Calu3 (cell line): Measurements from ENCODE around the gene PLB1. TPM values are rescaled to one million over a fixed set of nuclear protein-coding genes. Genes with fewer than 3 reads are reported as not detected.
"Not testable (repeated sequence)": the region's sequence is repeated elsewhere in the genome, so short reads cannot be mapped to it uniquely, and the experiment has no call there.

Source experiments
- BruUV-seq: library from RNA; stranded (reverse); fragments of 400-500 nt; replicated peaks from 2 replicates; lab custom pipeline; 2021; lab: Mats Ljungman, UMichigan
- CTCF ChIA-PET: fragments of 300-600 bp; sonication (Branson Sonifier 250); formaldehyde crosslinking; loops from one replicate; lab custom pipeline; 2022; ENCODE audit warnings: antibody characterized with exemption; lab: Charles Lee
- DNase-seq: peaks from one replicate; pipeline ENCODE4 v3.0.0; 2022
- H3K27ac Mint-ChIP-seq: one replicate; pipeline ENCODE4 v1.8.0; 2022; ENCODE audit warnings: mixed read lengths; ENCODE audit not compliant: unreplicated experiment
- H3K27me3 Mint-ChIP-seq: one replicate; pipeline ENCODE4 v1.8.0; 2022; ENCODE audit warnings: mixed read lengths; ENCODE audit not compliant: unreplicated experiment
- H3K36me3 Mint-ChIP-seq: one replicate; pipeline ENCODE4 v1.8.0; 2022; ENCODE audit warnings: mild to moderate bottlenecking, moderate library complexity, mixed read lengths; ENCODE audit not compliant: insufficient read depth, unreplicated experiment
- H3K4me1 Mint-ChIP-seq: one replicate; pipeline ENCODE4 v1.8.0; 2022; ENCODE audit warnings: mild to moderate bottlenecking, low read depth, mixed read lengths; ENCODE audit not compliant: unreplicated experiment
- H3K4me3 Mint-ChIP-seq: one replicate; pipeline ENCODE4 v1.8.0; 2022; ENCODE audit warnings: mild to moderate bottlenecking, low read depth, moderate library complexity, mixed read lengths; ENCODE audit not compliant: unreplicated experiment
- H3K9me3 Mint-ChIP-seq: one replicate; pipeline ENCODE4 v1.8.0; 2022; ENCODE audit warnings: low read depth, mixed read lengths; ENCODE audit not compliant: unreplicated experiment
- intact Hi-C: fragments of 100-400 bp; cut with micrococcal nuclease; formaldehyde crosslinking; loops from one replicate; pipeline ENCODE4 v1.10.0; 2022; ENCODE audit not compliant: unreplicated experiment
- total RNA-seq: library from RNA; stranded (reverse); gene quantifications from 2 replicates; pipeline ENCODE4 v1.2.3, GENCODE V29; 2022
- TF ChIP-seq, protein P1 (sequence below): fragments of 200-600 bp; IDR thresholded peaks from one replicate; pipeline ENCODE4 v1.8.0; 2022; ENCODE audit warnings: antibody characterized with exemption; ENCODE audit not compliant: unreplicated experiment

The PLB1 gene
- total RNA-seq, 1 experiment from 2014 or later, result 1.6 TPM

DNA sequence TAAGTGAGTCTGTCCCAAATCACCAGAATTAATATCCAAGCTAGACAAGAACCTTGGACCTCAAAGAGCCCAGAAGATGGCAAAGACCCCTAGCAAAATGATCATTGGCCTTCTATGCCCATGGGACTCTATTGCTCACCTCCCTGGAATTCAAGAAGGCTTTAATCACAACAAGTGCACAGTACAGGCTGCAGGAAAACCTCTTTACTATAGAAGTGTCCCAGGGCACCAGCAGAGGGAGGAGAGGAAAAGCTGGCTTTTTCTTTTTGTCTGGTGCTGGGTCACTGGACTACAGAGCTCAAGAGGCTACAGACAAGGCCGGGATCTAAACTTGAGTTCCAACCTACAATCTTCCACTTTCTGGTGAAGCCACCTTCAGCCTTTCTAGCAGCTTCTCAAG, 167.5 kb downstream of the PLB1 start:
- Mint-ChIP-seq H3K4me3 (no peak overlapping the region), H3K4me1 (peaks cover 45% of the 10 kb centered on the region), H3K27ac (peak overlapping the region; percentile 8), H3K27me3 (no peaks in the 10 kb centered on the region), H3K36me3 (peaks cover 7% of the 10 kb centered on the region), H3K9me3 (peaks cover under 1% of the 10 kb centered on the region)
- no peak for DNase-seq
- intact Hi-C loops, result loop anchor here (2.0 kb wide), 1 partner anchor 89 kb away; no protein-coding TSS in a partner anchor
- BruUV-seq, result no TSS peak
- CTCF ChIA-PET, result interaction anchor here (1.0 to 3.6 kb wide), 6 partner anchors 17 to 88 kb away, joined by 3 to 17 read pairs (median 4); partner anchors contain the start of gene PPP1CB
- TF ChIP-seq, protein P1, sequence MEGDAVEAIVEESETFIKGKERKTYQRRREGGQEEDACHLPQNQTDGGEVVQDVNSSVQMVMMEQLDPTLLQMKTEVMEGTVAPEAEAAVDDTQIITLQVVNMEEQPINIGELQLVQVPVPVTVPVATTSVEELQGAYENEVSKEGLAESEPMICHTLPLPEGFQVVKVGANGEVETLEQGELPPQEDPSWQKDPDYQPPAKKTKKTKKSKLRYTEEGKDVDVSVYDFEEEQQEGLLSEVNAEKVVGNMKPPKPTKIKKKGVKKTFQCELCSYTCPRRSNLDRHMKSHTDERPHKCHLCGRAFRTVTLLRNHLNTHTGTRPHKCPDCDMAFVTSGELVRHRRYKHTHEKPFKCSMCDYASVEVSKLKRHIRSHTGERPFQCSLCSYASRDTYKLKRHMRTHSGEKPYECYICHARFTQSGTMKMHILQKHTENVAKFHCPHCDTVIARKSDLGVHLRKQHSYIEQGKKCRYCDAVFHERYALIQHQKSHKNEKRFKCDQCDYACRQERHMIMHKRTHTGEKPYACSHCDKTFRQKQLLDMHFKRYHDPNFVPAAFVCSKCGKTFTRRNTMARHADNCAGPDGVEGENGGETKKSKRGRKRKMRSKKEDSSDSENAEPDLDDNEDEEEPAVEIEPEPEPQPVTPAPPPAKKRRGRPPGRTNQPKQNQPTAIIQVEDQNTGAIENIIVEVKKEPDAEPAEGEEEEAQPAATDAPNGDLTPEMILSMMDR, result no peak

DNA sequence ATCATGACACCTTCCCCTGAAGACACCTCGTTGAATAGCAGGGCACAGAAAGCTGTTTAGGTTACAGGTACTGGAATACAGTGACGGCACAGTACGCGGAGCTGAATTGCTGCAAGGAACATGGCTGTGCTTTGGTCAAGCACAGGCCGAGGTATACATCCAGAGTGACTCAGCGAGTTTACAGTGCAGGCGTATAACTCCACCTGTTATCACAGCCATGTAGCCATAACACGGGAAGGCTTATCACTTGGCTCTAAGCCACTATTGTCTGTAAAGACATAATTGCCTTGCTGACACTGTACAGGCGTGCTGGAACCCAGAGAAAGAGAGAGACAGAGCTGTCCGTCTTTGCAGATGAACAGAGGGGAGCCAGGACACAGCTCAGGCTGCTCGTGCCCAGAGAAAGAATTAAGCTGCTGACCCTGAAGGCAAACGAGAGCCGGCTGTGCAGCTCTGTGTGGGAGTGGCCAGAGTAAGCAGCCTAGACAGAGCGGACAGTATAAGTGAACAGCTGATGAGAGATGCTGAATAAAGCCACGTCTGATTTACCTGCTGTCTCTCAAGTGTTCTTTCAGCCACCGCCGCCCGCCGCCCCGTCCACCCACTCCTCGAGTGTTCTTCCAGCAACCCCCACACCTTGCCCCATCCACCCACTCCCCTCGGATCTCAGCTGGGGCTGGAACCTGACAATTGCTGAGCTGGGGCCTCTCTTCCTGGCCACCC, 168.4 kb downstream of the PLB1 start:
- CTCF ChIA-PET, result interaction anchor here (1.0 to 3.6 kb wide), 4 partner anchors 18 to 69 kb away, joined by 3 to 17 read pairs (median 5); no protein-coding TSS in a partner anchor

DNA sequence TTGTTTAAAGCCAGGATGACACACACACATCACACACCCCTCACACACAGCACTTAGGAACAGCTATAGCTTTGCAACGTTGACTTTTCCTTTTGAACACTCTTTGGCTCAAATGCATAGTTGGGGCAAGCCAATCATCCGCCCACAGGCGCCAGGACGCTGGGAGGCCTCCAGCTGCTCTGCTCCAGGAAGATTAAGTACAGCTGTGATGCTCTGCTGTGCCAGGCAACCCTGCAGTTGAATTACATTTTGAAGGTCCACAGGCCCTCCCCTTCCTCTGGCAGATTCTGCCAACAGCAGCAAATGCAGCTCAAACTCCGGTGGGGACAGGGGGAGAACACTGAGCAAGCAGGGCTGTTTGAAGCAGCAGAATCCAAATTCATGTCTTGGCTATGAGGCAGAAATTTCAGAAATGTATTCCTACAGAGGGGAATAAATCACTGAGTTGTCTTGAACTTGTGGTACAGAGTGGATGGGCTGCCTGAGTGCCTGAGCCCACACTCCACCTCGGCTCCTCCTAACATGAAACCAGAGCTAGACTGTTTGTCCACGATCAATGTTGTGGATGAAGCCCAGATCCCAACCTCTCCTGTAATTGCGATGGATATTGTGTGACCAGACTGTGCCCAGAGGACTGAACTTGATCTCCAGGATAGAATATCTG, 169.3 kb downstream of the PLB1 start:
- TF ChIP-seq, protein P1, result no peak
- BruUV-seq, result no TSS peak
- no peak overlapping the region for H3K27ac Mint-ChIP-seq
- CTCF ChIA-PET, result no interaction called here
- peaks cover 7% of the 10 kb centered on the region for H3K36me3 Mint-ChIP-seq
- intact Hi-C loops, result no loop called here
- peaks cover 3% of the 10 kb centered on the region for H3K27me3 Mint-ChIP-seq
- no peaks in the 10 kb centered on the region for H3K9me3 Mint-ChIP-seq
- DNase-seq, result no peak
- no peak overlapping the region for H3K4me3 Mint-ChIP-seq
- H3K4me1 Mint-ChIP-seq, result peaks cover 40% of the 10 kb centered on the region

More for the DNA sequence above, 168.4 kb downstream of the PLB1 start:
- Mint-ChIP-seq H3K27me3 (no peaks in the 10 kb centered on the region), H3K4me1 (peaks cover 40% of the 10 kb centered on the region), H3K36me3 (peaks cover 7% of the 10 kb centered on the region), H3K4me3 (no peak overlapping the region), H3K9me3 (no peaks in the 10 kb centered on the region), H3K27ac (no peak overlapping the region)
- intact Hi-C loops, result no loop called here
- DNase-seq, result no peak
- BruUV-seq, result no TSS peak
- TF ChIP-seq, protein P1, result no peak

DNA sequence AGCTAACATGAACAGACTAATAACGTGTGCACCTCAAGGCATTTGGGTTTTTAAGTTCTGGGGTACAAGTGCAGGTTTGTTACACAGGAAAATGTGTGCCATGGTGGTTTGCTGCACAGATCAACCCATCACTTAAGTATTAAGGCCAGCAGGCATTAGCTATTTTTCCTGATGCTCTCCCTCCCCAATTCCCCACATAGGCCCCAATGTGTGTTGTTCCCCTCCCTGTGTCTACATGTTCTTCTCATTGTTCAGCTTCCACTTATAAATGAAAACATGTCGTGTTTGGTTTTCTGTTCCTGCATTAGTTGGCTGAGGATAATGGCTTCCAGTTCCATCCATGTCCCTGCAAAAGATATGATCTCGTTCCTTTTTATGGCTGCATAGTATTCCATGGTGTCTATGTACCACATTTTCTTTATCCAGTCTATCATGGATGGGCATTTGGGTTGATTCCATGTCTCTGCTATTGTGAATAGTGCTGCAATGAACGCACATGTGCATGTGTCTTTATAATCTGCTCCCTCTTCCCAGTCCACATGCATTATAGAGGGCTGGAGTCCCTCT, 170.0 kb downstream of the PLB1 start:
- H3K27ac Mint-ChIP-seq, CTCF ChIA-PET, intact Hi-C loops, H3K36me3 Mint-ChIP-seq, H3K9me3 Mint-ChIP-seq, H3K4me3 Mint-ChIP-seq, BruUV-seq, DNase-seq: not testable (repeated sequence)
- peaks cover 40% of the 10 kb centered on the region for H3K4me1 Mint-ChIP-seq
- H3K27me3 Mint-ChIP-seq, result peaks cover 10% of the 10 kb centered on the region
